ENCODE results near the gene IL21R.

The IL21R gene

DNA sequence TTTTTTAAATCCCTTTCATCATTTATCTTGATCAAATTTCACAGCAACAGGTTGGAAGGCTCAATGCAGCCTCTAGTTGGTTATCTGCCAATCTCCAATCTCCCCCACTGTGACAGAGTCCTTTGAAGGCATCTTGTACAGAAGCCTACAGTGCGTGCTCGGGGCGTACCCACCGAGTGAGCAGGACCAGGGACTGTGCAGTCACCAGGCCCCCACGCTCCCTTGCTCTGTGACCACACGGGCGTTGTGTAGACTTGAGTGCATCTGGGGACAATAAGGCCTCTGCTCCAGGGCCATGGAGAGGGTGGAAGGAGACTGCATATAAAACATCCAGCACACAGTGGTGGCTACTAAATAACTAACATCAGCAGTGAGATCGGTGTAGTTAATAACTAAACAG lies 84.4 kb downstream of the IL21R start:
- no peak for DNase-seq
- peaks cover 55 to 69% of the 10 kb centered on the region in 2 donors for H3K36me3 Mint-ChIP-seq
- H3K27ac Mint-ChIP-seq: no peak overlapping the region
- ATAC-seq (replicated peaks): no peak
- H3K9me3 Mint-ChIP-seq: no peaks in the 10 kb centered on the region
- no peaks in the 10 kb centered on the region for H3K4me1 Mint-ChIP-seq
- no peak overlapping the region for H3K4me3 Mint-ChIP-seq
- H3K27me3 Mint-ChIP-seq: no peaks in the 10 kb centered on the region

DNA sequence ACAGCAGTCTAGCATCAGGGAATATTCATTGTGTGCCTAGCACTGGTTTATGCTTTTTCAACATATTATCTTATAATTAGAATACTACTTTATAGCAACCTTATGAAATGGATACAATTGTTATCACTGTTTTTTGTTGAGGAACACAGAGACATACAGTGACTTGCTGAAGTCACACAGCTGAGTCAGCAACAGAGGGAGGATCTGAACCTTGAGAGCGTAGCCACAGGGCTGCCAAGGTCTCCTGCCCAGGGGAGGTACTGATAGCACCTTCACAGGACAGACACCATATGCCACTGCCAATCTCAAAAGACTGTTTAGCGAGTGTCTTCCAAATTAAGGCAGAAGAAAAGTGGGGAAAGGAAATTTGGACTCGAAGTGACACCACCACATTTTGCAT lies 84.8 kb downstream of the IL21R start:
- ATAC-seq (replicated peaks) (no peak), DNase-seq (no peak)
- no peaks in the 10 kb centered on the region for H3K9me3 Mint-ChIP-seq

DNA sequence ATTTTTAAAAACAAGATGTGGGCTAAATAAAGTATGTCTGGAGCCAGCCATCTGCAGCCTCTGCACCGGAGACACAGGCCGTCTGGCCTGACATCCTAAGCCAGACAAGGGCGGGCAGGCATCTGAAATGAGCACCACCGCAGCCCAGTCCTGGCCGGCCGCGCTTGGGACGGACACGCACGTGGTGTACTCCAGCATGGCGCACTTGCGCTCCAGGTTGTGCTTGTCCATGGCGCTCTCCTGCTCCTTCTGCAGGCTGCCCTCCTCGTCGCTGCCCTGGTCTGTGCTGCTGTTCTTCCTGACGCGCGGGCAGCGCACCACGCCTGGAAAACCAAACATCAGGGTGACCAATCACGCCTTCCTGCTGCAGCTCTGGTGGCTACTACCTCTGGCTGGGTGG lies 87.4 kb downstream of the IL21R start:
- ATAC-seq (replicated peaks): no peak
- no peaks in the 10 kb centered on the region for H3K9me3 Mint-ChIP-seq
- peaks cover 57 to 61% of the 10 kb centered on the region in 2 donors for H3K36me3 Mint-ChIP-seq
- H3K4me1 Mint-ChIP-seq: no peaks in the 10 kb centered on the region
- H3K27ac Mint-ChIP-seq: no peak overlapping the region
- H3K27me3 Mint-ChIP-seq: no peaks in the 10 kb centered on the region
- DNase-seq: no peak
- no peak overlapping the region for H3K4me3 Mint-ChIP-seq

More for the DNA sequence above, 84.8 kb downstream of the IL21R start:
- H3K27ac Mint-ChIP-seq: no peak overlapping the region
- H3K36me3 Mint-ChIP-seq: peaks cover 55 to 68% of the 10 kb centered on the region in 2 donors
- no peaks in the 10 kb centered on the region for H3K27me3 Mint-ChIP-seq
- no peak overlapping the region for H3K4me3 Mint-ChIP-seq
- no peaks in the 10 kb centered on the region for H3K4me1 Mint-ChIP-seq

DNA sequence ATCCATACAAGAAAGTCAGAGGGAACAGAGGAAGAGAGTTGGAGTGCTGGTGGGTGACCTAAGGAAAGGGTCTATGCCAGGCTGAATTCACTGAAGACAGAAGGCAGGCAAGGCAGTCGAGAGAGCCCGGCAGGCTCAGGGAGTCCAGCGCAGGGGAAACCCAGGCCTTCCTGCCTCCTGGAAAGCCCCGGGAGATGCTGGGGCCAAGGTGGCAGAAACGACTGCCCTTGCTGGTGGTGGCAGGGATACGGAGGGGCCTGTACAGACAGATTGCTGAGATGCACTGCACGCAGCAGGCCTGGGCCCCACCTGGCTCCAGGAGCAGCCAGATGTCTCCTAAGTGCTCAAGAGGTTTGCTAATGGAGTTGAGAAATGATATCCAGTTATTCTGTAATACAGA lies 87.9 kb downstream of the IL21R start:
- no peak for DNase-seq
- Mint-ChIP-seq H3K27me3 (no peaks in the 10 kb centered on the region), H3K36me3 (peaks cover 57 to 61% of the 10 kb centered on the region in 2 donors), H3K4me1 (no peaks in the 10 kb centered on the region), H3K27ac (no peak overlapping the region), H3K9me3 (no peaks in the 10 kb centered on the region), H3K4me3 (no peak overlapping the region)
- no peak for ATAC-seq (replicated peaks)

DNA sequence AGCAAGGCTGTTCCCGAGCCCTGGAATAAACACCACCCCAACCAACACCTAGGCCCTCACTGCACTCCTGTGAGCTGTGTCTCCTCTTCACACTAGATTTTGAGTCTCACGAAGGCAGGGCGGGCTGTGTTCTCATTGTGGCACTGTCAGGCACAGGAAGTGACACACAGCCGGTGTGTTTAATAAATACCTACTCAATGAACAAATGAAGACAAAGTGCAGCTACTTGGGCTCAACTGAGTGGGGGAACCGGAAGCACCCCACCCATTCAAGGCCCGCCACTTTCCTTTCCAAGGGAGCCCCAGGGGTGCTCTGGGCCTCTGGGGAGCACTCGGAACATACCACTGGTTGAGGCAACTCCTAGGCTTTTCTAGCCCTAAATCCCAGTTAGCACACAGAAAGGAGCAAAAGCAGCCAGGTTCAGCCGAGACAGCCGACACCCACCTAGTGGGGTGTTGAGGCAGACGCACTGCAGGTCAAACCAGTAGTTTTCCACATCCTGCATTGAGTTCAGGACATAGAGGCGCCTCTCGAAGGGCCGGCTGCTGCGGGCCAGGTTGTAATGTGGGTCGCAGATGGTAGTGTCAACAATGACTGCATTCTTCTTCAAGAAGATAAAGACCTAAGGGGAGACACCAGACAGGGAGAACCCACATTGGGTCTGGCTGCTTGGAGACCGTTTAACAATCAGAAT lies 90.1 kb downstream of the IL21R start:
- Mint-ChIP-seq H3K36me3 (peaks cover 48 to 54% of the 10 kb centered on the region in 2 donors), H3K4me3 (no peak overlapping the region), H3K4me1 (no peaks in the 10 kb centered on the region), H3K27me3 (no peaks in the 10 kb centered on the region), H3K9me3 (no peaks in the 10 kb centered on the region), H3K27ac (peak overlapping the region; percentile 44)
- no peak for DNase-seq
- ATAC-seq (replicated peaks): no peak

DNA sequence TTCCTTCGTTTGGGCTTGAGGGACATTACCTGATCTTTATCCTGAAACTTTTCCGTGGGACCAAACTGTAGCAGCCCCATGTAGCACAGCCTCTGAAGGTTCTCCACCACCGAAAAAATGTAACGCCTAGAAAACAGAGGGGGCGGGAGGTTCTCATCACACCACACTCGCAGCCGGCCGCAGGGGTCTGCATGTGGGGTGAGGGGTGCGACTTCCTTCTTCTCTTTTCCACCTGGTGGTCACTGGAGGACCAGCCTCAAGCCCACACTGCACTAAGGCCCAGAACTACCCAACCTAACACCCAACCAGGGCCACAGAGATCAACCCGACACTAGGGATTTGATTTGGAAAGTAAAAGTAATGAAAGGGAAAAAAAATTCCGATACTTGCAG lies 90.6 kb downstream of the IL21R start:
- Mint-ChIP-seq H3K27ac (no peak overlapping the region), H3K9me3 (no peaks in the 10 kb centered on the region), H3K4me3 (no peak overlapping the region), H3K36me3 (peaks cover 49 to 58% of the 10 kb centered on the region in 2 donors), H3K27me3 (no peaks in the 10 kb centered on the region), H3K4me1 (no peaks in the 10 kb centered on the region)
- ATAC-seq (replicated peaks) (no peak), DNase-seq (no peak)

DNA sequence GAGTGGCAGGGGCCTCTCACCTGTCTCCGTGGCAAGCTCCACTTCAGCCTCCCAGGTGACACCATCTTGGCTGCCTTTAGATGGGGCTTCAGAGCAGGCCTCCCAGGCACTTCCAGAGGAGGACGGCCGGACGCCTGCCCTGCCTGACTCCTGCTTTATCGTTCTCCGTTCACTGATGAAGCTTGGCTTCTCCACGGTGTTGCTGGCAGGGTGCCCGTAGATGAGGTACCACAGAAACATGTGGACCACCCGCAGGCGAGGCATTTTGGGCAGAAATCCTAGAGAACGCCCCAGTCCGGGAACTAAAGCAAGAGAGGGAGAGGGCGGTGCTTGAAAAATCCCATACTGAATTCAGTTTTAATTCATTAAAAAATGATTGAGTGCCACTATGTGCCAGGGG lies 93.2 kb downstream of the IL21R start:
- peaks cover 44 to 56% of the 10 kb centered on the region in 2 donors for H3K36me3 Mint-ChIP-seq
- no peak overlapping the region for H3K4me3 Mint-ChIP-seq
- H3K9me3 Mint-ChIP-seq: no peaks in the 10 kb centered on the region
- H3K27ac Mint-ChIP-seq: no peak overlapping the region
- DNase-seq: no peak
- H3K4me1 Mint-ChIP-seq: no peaks in the 10 kb centered on the region
- H3K27me3 Mint-ChIP-seq: no peaks in the 10 kb centered on the region
- ATAC-seq (replicated peaks): no peak

DNA sequence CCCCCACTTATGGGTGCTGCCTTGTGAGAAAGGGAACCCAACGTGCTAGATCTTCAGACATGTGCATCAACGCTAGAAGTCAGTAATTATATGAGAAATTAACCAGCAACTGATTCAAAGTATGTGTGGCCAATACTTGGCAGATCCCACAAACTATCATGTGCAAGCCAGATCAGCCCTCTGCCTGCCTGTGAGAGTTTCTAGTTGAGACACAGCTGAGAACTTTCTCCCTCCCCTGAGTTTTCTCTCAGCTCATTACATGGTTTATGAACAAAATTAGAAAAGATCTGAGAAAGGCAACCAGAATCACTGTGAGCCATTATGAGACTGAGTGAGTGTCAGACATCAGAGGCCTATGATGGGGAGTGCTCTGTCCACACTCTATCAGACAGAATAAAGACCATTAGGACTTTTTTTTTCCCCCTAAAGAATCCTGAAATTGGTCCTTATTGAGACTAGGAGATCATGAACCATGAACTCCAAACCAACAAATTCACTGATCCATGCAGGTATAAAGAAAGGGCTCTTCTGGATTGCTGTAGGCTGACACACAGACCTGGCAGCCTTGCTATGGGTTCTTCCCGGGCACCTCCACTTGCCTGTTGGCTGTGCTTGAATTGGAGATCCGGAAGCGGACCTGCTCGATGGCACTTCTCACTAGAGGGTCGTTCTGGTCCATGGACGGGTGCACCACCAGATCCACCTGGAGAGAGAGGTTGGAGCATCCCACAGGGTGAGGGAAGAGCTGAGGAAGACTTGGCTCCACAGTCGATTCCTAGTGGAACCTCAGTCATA lies 96.3 kb downstream of the IL21R start:
- no peak overlapping the region for H3K4me3 Mint-ChIP-seq
- no peaks in the 10 kb centered on the region for H3K9me3 Mint-ChIP-seq
- DNase-seq (no peak), ATAC-seq (replicated peaks) (no peak)
- no peak overlapping the region for H3K27ac Mint-ChIP-seq
- peaks cover 52 to 64% of the 10 kb centered on the region in 2 donors for H3K36me3 Mint-ChIP-seq
- H3K4me1 Mint-ChIP-seq: no peaks in the 10 kb centered on the region
- H3K27me3 Mint-ChIP-seq: no peaks in the 10 kb centered on the region

DNA sequence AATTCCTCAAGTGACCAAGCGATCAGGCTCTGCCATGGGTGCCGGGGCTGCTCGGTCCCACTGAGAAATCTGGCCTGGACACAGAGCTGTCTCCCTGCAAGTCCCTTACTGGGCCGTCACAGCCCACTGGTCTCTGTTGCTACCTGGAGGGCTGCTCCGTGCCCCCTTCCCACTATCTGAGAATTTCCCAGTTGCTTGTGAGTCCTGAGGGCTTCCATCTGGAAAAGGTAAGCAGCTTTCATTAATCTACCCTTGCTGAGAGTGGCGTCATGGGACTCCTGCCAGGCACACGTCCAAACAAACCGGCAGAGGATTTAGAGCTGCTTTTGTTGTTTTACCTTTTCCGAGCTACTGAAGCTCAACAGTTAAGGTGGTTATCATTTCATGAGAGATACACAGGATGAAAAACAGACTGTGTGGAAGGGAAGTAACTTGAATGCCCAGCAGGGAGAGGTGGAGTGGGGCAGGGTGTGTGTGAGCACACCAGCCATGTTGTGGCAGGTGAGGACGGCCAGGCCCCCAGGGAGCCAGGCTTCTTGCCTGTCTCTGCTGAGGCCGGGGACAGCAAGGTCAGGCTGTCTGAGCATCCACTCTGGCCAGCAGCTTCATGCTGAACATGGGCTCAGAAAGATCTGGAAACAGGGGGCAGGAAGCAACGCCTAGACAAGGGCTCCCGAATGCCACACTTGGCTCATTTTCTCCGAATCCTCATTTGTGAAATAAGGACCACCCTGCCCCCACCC lies 97.1 kb downstream of the IL21R start:
- peaks cover 58 to 73% of the 10 kb centered on the region in 2 donors for H3K36me3 Mint-ChIP-seq
- no peak overlapping the region for H3K27ac Mint-ChIP-seq
- no peaks in the 10 kb centered on the region for H3K4me1 Mint-ChIP-seq
- H3K27me3 Mint-ChIP-seq: no peaks in the 10 kb centered on the region
- ATAC-seq (replicated peaks) (no peak), DNase-seq (no peak)
- H3K9me3 Mint-ChIP-seq: no peaks in the 10 kb centered on the region
- no peak overlapping the region for H3K4me3 Mint-ChIP-seq

DNA sequence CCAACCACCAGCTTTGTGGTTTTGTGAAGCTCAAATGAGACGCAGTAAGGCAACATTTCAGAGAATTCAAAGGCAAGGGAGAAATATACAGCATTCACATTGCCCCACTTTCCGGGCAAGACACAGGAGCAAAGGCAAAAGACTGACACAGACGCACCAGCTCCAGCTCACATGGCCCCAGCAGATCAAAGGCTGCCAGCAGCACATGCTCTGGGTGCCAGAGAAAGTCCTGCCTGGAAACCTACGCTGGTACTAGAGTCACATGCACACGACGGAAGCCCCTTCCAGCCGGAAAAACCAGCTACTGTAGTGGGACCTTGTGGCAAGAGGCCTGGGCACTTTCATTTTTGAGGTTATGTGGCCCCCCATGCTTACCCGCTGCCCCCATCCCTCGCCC lies 97.7 kb downstream of the IL21R start:
- Mint-ChIP-seq H3K4me1 (no peaks in the 10 kb centered on the region), H3K9me3 (no peaks in the 10 kb centered on the region), H3K36me3 (peaks cover 55 to 72% of the 10 kb centered on the region in 2 donors), H3K4me3 (no peak overlapping the region), H3K27ac (no peak overlapping the region), H3K27me3 (no peaks in the 10 kb centered on the region)
- DNase-seq (no peak), ATAC-seq (replicated peaks) (no peak)

DNA sequence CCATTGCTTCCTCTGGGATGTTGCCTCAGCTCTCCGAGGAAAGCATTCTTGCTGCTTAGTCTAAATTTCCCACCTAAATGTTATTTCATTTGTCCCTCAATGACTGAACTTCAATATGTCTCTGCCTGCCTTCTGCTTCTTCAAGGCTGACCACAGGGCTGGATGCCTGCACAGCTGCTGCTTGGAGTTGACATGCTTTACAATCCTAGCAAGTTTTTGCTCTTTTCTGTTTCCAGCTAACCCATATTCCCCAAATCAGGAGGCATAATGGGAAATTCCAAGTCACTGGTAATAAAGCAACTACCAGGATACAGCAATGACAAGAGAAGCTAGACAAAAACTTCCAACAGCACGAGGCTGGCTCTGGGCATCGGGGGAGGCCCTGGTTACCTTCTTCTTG lies 98.8 kb downstream of the IL21R start:
- Mint-ChIP-seq H3K27me3 (no peaks in the 10 kb centered on the region), H3K4me1 (no peaks in the 10 kb centered on the region), H3K9me3 (no peaks in the 10 kb centered on the region), H3K36me3 (peaks cover 48 to 75% of the 10 kb centered on the region in 2 donors), H3K27ac (no peak overlapping the region), H3K4me3 (no peak overlapping the region)
- DNase-seq: no peak
- ATAC-seq (replicated peaks): no peak

Measured in stimulated activated naive B cell treated with anti-CD40 and anti-IgM and Interleukin-4, amounts not matched to agents 10 μg/mL and 1 μg/mL and 100 μg/mL, for 72 hours (primary cell).